Ishikawa (cell line): ENCODE results near the gene ZBTB46.

ENCODE experiments used
- CEBPB ChIP-seq: IDR thresholded peaks from 2 replicates; pipeline ENCODE4 v1.6.1; 2012
- CREB1 ChIP-seq: IDR thresholded peaks from 2 replicates; pipeline ENCODE4 v1.6.1; 2012; ENCODE audit warnings: low read depth
- EGR1 ChIP-seq: IDR thresholded peaks from 2 replicates; pipeline ENCODE4 v1.6.1; 2012
- EP300 ChIP-seq: IDR thresholded peaks from 2 replicates; pipeline ENCODE4 v1.6.1; 2012; ENCODE audit warnings: borderline replicate concordance
- FOXM1 ChIP-seq: IDR thresholded peaks from 2 replicates; pipeline ENCODE4 v1.6.1; 2012; ENCODE audit warnings: low read depth, borderline replicate concordance
- NFIC ChIP-seq: IDR thresholded peaks from 2 replicates; pipeline ENCODE4 v1.6.1; 2012
- RAD21 ChIP-seq: IDR thresholded peaks from 2 replicates; pipeline ENCODE4 v1.6.1; 2012; ENCODE audit warnings: low read depth
- TAF1 ChIP-seq: IDR thresholded peaks from 2 replicates; pipeline ENCODE4 v1.6.1; 2012; ENCODE audit warnings: low read depth, mild to moderate bottlenecking
- TCF12 ChIP-seq: IDR thresholded peaks from 2 replicates; pipeline ENCODE4 v1.6.1; 2012; ENCODE audit warnings: low read depth
- TEAD4 ChIP-seq: IDR thresholded peaks from 2 replicates; pipeline ENCODE4 v1.6.1; 2012
- YY1 ChIP-seq: IDR thresholded peaks from 2 replicates; pipeline ENCODE4 v1.6.1; 2012; ENCODE audit warnings: low read depth
- ZBTB7A ChIP-seq: IDR thresholded peaks from 2 replicates; pipeline ENCODE4 v1.6.1; 2012; ENCODE audit warnings: low read depth
- TF ChIP-seq, protein P1 (sequence below): IDR thresholded peaks from 2 replicates; pipeline ENCODE4 v1.6.1; 2012
- TF ChIP-seq, protein P2 (sequence below): IDR thresholded peaks from 2 replicates; pipeline ENCODE4 v1.6.1; 2012; ENCODE audit warnings: low read depth, mild to moderate bottlenecking
- TF ChIP-seq, protein P3 (sequence below): IDR thresholded peaks from 2 replicates; pipeline ENCODE4 v1.6.1; 2012

ZBTB46 gene

DNA sequence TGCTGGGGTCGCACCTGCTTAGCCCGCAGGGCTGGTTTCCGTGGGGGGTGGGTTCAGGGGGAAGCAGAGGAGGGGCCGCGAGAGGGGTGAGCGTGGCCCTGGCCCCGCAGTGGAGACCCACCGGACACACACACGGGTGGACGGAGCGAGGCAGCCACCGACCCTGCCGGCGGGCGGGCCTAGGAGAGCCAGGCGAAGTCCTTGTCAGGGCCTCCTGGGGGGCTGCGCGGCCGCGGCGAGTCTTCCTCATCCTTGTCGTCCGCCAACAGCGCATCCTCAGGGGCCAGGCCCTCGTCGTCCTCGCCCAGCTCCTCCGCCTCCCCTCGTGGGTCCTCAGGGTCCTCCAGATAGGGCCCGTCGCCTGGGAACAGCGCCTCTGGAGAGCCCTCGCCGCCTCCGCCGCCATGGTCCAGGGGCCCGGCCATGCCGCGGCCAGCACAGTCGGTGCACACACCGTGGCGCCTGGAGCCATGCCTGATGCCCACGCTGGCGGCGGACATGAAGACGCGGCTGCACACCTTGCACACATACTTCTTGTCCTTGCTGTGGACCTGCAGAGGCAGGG, 84.2 kb downstream of the ZBTB46 start:
- TF ChIP-seq, protein P1, sequence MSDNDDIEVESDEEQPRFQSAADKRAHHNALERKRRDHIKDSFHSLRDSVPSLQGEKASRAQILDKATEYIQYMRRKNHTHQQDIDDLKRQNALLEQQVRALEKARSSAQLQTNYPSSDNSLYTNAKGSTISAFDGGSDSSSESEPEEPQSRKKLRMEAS, result no peak
- no peak for TF ChIP-seq CREB1
- TF ChIP-seq, protein P2, sequence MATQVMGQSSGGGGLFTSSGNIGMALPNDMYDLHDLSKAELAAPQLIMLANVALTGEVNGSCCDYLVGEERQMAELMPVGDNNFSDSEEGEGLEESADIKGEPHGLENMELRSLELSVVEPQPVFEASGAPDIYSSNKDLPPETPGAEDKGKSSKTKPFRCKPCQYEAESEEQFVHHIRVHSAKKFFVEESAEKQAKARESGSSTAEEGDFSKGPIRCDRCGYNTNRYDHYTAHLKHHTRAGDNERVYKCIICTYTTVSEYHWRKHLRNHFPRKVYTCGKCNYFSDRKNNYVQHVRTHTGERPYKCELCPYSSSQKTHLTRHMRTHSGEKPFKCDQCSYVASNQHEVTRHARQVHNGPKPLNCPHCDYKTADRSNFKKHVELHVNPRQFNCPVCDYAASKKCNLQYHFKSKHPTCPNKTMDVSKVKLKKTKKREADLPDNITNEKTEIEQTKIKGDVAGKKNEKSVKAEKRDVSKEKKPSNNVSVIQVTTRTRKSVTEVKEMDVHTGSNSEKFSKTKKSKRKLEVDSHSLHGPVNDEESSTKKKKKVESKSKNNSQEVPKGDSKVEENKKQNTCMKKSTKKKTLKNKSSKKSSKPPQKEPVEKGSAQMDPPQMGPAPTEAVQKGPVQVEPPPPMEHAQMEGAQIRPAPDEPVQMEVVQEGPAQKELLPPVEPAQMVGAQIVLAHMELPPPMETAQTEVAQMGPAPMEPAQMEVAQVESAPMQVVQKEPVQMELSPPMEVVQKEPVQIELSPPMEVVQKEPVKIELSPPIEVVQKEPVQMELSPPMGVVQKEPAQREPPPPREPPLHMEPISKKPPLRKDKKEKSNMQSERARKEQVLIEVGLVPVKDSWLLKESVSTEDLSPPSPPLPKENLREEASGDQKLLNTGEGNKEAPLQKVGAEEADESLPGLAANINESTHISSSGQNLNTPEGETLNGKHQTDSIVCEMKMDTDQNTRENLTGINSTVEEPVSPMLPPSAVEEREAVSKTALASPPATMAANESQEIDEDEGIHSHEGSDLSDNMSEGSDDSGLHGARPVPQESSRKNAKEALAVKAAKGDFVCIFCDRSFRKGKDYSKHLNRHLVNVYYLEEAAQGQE, result no peak
- no peak for TF ChIP-seq TAF1
- TF ChIP-seq FOXM1, result no peak
- no peak for TF ChIP-seq NFIC
- no peak for TF ChIP-seq TEAD4

DNA sequence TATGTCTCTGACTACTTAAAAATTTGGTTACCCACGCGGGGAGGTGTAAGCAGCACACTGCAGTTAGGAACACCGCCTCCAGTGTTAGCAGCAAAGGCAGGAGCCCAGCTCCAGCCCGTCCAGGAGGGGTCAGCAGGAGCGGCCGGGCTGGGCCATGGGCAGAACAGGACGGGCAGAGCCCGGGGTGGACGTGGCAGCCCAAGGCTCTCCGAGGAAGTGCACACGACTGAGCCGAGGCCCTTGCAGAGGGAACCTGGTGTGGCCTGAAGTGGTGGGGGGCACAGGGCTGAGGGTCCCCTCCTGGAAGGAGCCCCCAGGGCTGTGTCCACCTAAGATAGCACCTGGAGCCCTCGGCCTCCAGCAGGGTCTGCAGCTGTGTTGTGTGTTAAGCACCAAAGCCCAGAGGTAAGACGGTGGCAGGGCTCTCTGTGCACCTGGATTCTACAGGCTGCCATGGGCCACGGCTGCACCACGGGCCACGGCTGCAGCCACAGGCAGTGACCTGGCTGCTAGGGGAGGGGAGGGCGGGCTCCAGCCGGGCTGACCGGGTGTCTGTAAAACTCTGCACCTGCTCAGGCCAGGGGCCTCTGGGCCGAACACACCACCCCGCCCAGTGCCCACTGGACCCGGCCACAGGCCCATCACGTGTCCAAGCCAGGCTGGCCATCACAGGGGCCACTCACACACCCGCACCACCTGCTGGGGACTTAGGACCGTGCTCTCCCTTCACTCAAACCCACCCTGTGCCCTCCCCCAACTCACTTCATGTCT, 84.9 kb downstream of the ZBTB46 start:
- TF ChIP-seq TCF12 (no peak), TAF1 (no peak), TEAD4 (no peak), CEBPB (no peak), EP300 (no peak), YY1 (no peak), FOXM1 (no peak), EGR1 (no peak), RAD21 (no peak), CREB1 (no peak), ZBTB7A (no peak)
- TF ChIP-seq, protein P1, result no peak
- TF ChIP-seq, protein P2, result no peak

DNA sequence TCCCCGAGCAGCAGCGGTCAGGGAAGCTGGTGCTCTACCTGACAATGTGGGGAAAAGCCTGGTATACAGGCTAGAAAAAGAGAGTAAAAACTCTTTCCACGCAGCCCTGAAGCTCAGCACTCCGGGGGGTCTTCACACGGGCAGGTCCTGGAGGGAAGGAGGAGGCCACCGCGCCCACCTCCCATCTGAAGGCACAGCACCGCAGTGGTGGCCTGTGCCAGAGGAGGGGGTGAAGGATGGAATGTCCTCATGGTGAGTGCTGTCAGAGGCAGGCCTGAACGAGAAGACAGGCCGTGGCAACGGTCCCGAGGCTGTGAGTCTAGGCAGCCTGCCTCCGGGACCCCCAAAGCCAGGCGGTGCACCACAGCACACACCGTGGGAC, 85.6 kb downstream of the ZBTB46 start:
- TF ChIP-seq YY1, result no peak
- TF ChIP-seq TEAD4, result no peak
- no peak for TF ChIP-seq ZBTB7A
- TF ChIP-seq, protein P1, result no peak
- TF ChIP-seq EGR1, result no peak
- no peak for TF ChIP-seq TCF12
- no peak for TF ChIP-seq NFIC
- TF ChIP-seq TAF1, result no peak
- no peak for TF ChIP-seq FOXM1
- TF ChIP-seq RAD21, result no peak

DNA sequence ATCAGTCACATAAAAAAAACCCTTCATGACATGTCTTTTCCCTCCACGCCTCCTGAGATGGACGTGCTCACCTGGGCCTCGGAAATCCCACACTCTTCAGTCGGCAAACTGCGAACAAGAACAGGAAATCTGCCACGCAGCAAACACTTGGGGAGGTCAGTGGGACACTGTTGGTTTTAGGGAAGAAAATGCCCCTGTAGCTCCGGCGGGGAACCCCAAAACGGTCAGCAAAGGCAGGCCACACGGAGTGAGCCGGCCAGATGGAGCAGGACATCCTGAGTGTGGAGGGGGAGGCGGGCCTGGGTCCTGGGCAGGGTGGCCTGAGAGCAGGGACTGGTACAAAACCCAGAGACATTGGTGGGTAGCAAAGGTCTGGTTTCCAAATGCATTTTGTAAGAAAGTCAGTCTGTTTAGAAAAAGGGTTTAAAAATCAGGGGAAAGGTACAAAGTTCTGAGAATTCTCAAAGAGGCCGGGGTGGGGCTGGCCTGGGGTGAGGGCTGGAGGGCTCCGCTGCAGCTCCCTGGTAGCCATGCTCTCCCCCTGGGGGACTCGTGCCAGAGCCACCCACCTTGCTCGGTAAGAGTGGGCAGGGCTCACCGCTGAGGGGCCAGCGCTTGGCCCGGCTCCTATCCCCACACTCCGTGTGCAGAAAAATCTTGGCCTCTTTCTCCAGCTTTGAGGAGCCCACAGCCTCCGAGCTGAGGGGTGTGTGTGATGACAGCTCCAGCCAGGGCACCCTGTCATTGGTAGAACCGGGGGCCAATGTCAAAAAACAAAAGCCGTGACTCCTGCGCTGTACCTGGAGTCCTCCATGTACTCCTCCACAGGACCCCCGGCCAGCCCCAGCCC, 86.3 kb downstream of the ZBTB46 start:
- no peak for TF ChIP-seq TAF1

DNA sequence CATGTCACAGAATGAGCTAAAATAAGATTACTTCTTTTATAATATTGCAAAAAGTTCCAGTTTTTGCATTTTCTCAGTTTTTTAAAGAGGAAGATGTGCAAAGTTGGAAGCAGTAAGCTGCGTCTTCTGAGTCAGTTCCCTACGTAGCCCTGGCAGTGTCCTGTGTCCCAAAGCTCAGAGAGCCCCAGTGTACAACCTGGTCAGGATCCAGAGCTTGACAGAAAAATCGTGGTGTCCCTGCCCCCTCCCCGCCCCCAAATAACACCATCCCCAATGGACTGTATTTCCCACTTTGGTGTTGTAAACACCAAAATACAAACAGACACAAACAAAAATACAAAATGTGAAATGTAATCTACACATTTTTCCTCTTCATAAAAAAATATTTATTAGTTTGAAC, 86.9 kb downstream of the ZBTB46 start:
- TF ChIP-seq CEBPB (no peak), EGR1 (no peak), NFIC (no peak), YY1 (no peak), ZBTB7A (no peak), EP300 (no peak), TEAD4 (no peak), RAD21 (no peak), CREB1 (no peak), TCF12 (no peak), FOXM1 (no peak), TAF1 (no peak)
- TF ChIP-seq, protein P1, result no peak
- TF ChIP-seq, protein P3, sequence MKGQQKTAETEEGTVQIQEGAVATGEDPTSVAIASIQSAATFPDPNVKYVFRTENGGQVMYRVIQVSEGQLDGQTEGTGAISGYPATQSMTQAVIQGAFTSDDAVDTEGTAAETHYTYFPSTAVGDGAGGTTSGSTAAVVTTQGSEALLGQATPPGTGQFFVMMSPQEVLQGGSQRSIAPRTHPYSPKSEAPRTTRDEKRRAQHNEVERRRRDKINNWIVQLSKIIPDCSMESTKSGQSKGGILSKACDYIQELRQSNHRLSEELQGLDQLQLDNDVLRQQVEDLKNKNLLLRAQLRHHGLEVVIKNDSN, result no peak
- TF ChIP-seq, protein P2, result no peak
